T follicular helper cell (primary cell): ENCODE data around the gene APBA2.

Experiments
- DNase-seq: peaks from one replicate; pipeline ENCODE4 v3.0.0-alpha.2; 2020; ENCODE audit warnings: low read depth

The APBA2 gene

GRCh38 chr15:28915041-28915810 lies 29.5 kb downstream of the APBA2 start:
- DNase-seq, result no peak

GRCh38 chr15:28915935-28916334 lies 30.2 kb downstream of the APBA2 start:
- DNase-seq, result no peak

GRCh38 chr15:28917791-28918140 lies 32.0 kb downstream of the APBA2 start:
- no peak for DNase-seq

- DNase-seq, result no peak
Observed at GRCh38 chr15:28918141-28918983, 32.6 kb downstream of the APBA2 start.

- no peak for DNase-seq
Observed at GRCh38 chr15:28919201-28919635, 33.4 kb downstream of the APBA2 start.

GRCh38 chr15:28919679-28920655 lies 34.2 kb downstream of the APBA2 start:
- no peak for DNase-seq

GRCh38 chr15:28920781-28921331 lies 35.1 kb downstream of the APBA2 start:
- no peak for DNase-seq

- no peak for DNase-seq
Observed at GRCh38 chr15:28921336-28921735, 35.6 kb downstream of the APBA2 start.

- no peak for DNase-seq
Observed at GRCh38 chr15:28921919-28922706, 36.3 kb downstream of the APBA2 start.

- no peak for DNase-seq
Observed at GRCh38 chr15:28922707-28923012, 36.9 kb downstream of the APBA2 start.

- no peak for DNase-seq
Observed at GRCh38 chr15:28923726-28924280, 38.0 kb downstream of the APBA2 start.

- DNase-seq, result no peak
Observed at GRCh38 chr15:28927043-28927442, 41.3 kb downstream of the APBA2 start.

- DNase-seq, result no peak
Observed at GRCh38 chr15:28929200-28929599, 43.4 kb downstream of the APBA2 start.

- DNase-seq, result no peak
Observed at GRCh38 chr15:28930011-28930410, 44.2 kb downstream of the APBA2 start.

- DNase-seq, result no peak
Observed at GRCh38 chr15:28930476-28931291, 44.9 kb downstream of the APBA2 start.

GRCh38 chr15:28931828-28932227 lies 46.1 kb downstream of the APBA2 start:
- no peak for DNase-seq

GRCh38 chr15:28932361-28932760 lies 46.6 kb downstream of the APBA2 start:
- DNase-seq, result no peak

GRCh38 chr15:28933710-28934445 lies 48.1 kb downstream of the APBA2 start:
- DNase-seq, result no peak

- no peak for DNase-seq
Observed at GRCh38 chr15:28934645-28935044, 48.9 kb downstream of the APBA2 start.
